SU-DHL-6 (cell line): ENCODE results near the gene SHISA7.

Experiments
- EZH2phosphoT487 ChIP-seq: fragments of 200-600 bp; sonication (generic), shearing (Covaris generic); conservative IDR thresholded peaks from 2 replicates; pipeline ENCODE4 v1.6.1; 2018; ENCODE audit warnings: mild to moderate bottlenecking, antibody characterized with exemption, low read length, moderate library complexity, mixed read lengths
- TF ChIP-seq, protein P1 (sequence below): fragments of 200-600 bp; sonication (generic); IDR thresholded peaks from one replicate; pipeline ENCODE4 v1.5.1; 2017; ENCODE audit warnings: antibody characterized with exemption, mild to moderate bottlenecking, low read length, moderate library complexity; ENCODE audit not compliant: insufficient read depth, poor library complexity, severe bottlenecking

GRCh38 chr19:55474269-55475265 lies 31.5 kb upstream of the SHISA7 start:
- TF ChIP-seq, protein P1, sequence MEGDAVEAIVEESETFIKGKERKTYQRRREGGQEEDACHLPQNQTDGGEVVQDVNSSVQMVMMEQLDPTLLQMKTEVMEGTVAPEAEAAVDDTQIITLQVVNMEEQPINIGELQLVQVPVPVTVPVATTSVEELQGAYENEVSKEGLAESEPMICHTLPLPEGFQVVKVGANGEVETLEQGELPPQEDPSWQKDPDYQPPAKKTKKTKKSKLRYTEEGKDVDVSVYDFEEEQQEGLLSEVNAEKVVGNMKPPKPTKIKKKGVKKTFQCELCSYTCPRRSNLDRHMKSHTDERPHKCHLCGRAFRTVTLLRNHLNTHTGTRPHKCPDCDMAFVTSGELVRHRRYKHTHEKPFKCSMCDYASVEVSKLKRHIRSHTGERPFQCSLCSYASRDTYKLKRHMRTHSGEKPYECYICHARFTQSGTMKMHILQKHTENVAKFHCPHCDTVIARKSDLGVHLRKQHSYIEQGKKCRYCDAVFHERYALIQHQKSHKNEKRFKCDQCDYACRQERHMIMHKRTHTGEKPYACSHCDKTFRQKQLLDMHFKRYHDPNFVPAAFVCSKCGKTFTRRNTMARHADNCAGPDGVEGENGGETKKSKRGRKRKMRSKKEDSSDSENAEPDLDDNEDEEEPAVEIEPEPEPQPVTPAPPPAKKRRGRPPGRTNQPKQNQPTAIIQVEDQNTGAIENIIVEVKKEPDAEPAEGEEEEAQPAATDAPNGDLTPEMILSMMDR: no peak
- TF ChIP-seq EZH2phosphoT487: no peak
